ENCODE measurements around the gene CCDC69. TPM values are rescaled to one million over a fixed set of nuclear protein-coding genes. Genes with fewer than 3 reads are reported as not detected.

CCDC69 gene
- total and polyA plus RNA-seq, 10 of the 15 experiments (the other 5 are each of a cell fraction or from before 2014, with no cell fraction given): 13.5 to 106 (median 70.1) TPM

DNA sequence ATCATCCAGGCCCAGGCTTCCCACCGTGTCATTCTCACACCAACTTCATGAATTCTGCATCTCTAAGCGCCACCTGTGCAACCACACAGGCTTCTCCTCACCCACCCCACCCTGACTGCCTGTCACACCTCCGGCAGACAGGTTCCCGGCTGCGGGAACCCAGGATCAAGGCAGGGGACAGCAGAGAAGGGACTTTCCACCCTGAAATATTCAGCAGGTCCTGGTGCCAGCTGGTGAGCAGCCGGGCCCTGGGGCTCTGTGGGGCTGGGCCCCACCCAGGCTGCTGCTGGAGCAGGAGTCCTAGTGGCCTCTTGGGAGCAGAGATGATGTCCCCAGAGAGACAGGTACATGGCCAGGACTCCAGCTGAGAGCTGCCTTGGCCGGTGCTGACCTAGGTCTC is 79.0 kb downstream of the CCDC69 start (continued):
- TF ChIP-seq RUNX3 (IDR thresholded peaks at IDR 0.05; ENCODE audit: low read length) (peak; percentile 17; the same call in 1 of the 2 replicates), BCL3 (IDR thresholded peaks at IDR 0.05; ENCODE audit: borderline replicate concordance, insufficient read depth, low read depth, low read length, poor library complexity, severe bottlenecking) (peak; percentile 58), GATAD2B (conservative IDR thresholded peaks at IDR 0.05; ENCODE audit: low read depth) (peak; percentile 47; the same call in 1 of the 2 replicates)

DNA sequence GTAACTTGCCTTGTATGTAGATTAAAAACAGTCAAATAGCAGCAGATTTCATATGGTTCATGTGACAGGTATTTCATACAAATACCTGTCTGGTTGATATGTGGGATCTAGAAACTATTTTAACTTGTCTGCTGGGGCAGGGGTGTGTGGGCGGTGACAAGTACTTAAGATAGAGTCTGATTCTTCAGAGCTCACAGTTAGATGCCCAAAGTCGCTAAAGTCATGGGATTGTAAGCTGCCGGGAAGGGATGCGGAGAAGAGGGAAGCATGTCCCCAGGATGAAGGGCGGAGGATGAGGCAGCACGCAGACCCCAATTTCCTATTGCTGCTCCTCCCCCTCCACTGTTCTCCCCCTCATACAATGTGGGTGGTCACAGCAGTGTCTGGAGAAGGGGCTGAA is 79.6 kb downstream of the CCDC69 start:
- SMC1A ChIA-PET (ENCODE audit: uncharacterized antibody, unreplicated experiment): interaction anchor here (0.7 to 35.3 kb wide), 4 partner anchors 8 to 97 kb away, joined by 3 to 1132 read pairs (median 568); partner anchors contain the start of gene ANXA6
- WGBS (ENCODE audit: insufficient coverage, insufficient replicate concordance, low lambda C conversion rate, missing lambda C conversion rate): 70% methylated on average over 6 of the region's 6 CpGs
- H3K9ac ChIP-seq (ENCODE audit: control insufficient read depth, insufficient read depth, low read length): no peak overlapping the region
- H4K20me1 ChIP-seq (ENCODE audit: control insufficient read depth, insufficient read depth): peaks cover 4% of the 10 kb centered on the region
- DNase-seq (ENCODE audit: low read depth, low spot score) (no peak), ATAC-seq (no peak), FAIRE-seq (no peak)
- peaks cover 39 to 53% of the 10 kb centered on the region in 2 experiments for H3K36me3 ChIP-seq (ENCODE audit: control insufficient read depth in 2 of 2, insufficient read depth in 2 of 2, low read length in 1 of 2)
- in situ Hi-C loops (cut with MboI): no loop called here
- no TSS peak for BruUV-seq (replicated peaks)
- H3K27me3 ChIP-seq (replicated peaks in 1 of 2; ENCODE audit: control insufficient read depth in 2 of 2, insufficient read depth in 2 of 2, low read length in 1 of 2): no peaks in the 10 kb centered on the region
- CTCF ChIA-PET: interaction anchor here (0.9 to 40.1 kb wide), 3 partner anchors 9 to 94 kb away, joined by 4 to 1107 read pairs (median 1107); partner anchors contain the start of gene ANXA6
- H3K9me3 ChIP-seq (replicated peaks; ENCODE audit: control insufficient read depth, insufficient read depth, low read length): no peaks in the 10 kb centered on the region
- peaks cover 95% of the 10 kb centered on the region for H3K79me2 ChIP-seq (ENCODE audit: control insufficient read depth, insufficient read depth, low read length)
- H3K4me2 ChIP-seq (ENCODE audit: control insufficient read depth, insufficient read depth): peak overlapping the region; percentile 46; the same call in 1 of the 2 replicates
- no peak overlapping the region for H2AFZ ChIP-seq (ENCODE audit: control insufficient read depth, low read depth, low read length)
- RAD21 ChIA-PET (ENCODE audit: unreplicated experiment): interaction anchor here (1.1 to 8.4 kb wide), 6 partner anchors 8 to 71 kb away, joined by 4 to 189 read pairs (median 6); no protein-coding TSS in a partner anchor
- H3K27ac ChIP-seq (ENCODE audit: control insufficient read depth, insufficient read depth): peak overlapping the region; percentile 63
- no peak for TF ChIP-seq RFX5 (IDR thresholded peaks at IDR 0.05; ENCODE audit: low read depth, low read length)
- TF ChIP-seq CREB1 (IDR thresholded peaks at IDR 0.05; ENCODE audit: low read depth): no peak
- no peak for TF ChIP-seq SUZ12 (IDR thresholded peaks at IDR 0.05; ENCODE audit: unreplicated experiment)
- 0 out of 2 replicates have a peak, but pooled peaks have one; percentile 27 for TF ChIP-seq POLR2A (IDR thresholded peaks at IDR 0.05; ENCODE audit: low read depth, low read length)
- intact Hi-C loops (cut with micrococcal nuclease; ENCODE audit: unreplicated experiment): no loop called here
- POLR2A ChIA-PET: interaction anchor here (1.0 to 8.4 kb wide), 4 partner anchors 9 to 61 kb away, joined by 3 to 153 read pairs (median 78); partner anchors contain the start of gene ANXA6
- H3K4me3 ChIP-seq: no peak overlapping the region
- peaks cover 68% of the 10 kb centered on the region for H3K4me1 ChIP-seq (ENCODE audit: control insufficient read depth, insufficient read depth, low read length)

All from GM12878 (cell line).